GM12873 (cell line): ENCODE data around the gene HPGDS.

Experiments
- CTCF ChIP-seq: IDR thresholded peaks from 2 replicates; pipeline ENCODE4 v1.5.1; 2012; ENCODE audit warnings: low read depth, mild to moderate bottlenecking, moderate library complexity, low read length, control low read depth; ENCODE audit not compliant: insufficient read depth; ENCODE audit errors: missing control alignments

HPGDS gene

DNA sequence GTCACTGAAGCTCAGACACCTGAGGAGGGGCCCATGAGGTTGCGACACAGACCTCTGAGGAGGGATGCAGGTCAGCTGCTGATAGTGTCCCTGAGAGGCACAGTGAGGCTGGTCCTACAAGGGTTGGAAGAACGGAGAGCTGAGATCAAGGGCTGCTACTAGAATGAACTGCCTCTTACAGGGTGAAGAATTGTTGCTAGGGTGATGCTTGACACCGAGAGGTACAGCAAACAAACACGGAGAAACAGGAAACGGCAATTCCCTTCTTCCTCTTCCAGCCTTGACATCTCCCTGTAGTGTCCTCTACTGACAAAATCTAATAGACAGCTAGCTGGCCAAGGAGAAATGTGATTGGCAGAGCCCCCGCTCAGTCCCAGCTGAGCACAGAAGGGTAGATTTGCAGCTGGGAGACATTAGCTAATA is 11.8 kb upstream of the HPGDS start:
- no peak for TF ChIP-seq CTCF

GRCh38 chr4:94352996-94353395 is 10.4 kb upstream of the HPGDS start:
- TF ChIP-seq CTCF = no peak

GRCh38 chr4:94352163-94352562 is 9.5 kb upstream of the HPGDS start:
- TF ChIP-seq CTCF = no peak

DNA sequence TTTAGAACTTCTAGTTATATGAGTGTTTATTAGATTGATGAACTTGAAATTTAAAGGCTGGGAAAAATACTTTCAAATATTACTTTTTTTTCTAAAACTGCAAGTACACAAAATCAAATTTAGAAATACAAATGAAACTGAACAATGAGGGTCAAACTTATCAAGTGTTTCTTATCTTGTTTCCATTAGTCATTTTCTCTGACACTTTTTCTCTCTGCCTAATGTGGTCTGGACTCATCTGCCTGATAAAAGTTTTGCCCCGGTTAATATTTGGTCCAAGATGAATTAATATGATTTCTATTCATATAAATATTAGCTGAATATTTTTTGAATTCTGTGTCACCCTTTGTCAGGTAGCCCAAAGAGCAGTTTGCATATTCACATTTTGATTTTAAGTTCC is 8.7 kb upstream of the HPGDS start:
- no peak for TF ChIP-seq CTCF

DNA sequence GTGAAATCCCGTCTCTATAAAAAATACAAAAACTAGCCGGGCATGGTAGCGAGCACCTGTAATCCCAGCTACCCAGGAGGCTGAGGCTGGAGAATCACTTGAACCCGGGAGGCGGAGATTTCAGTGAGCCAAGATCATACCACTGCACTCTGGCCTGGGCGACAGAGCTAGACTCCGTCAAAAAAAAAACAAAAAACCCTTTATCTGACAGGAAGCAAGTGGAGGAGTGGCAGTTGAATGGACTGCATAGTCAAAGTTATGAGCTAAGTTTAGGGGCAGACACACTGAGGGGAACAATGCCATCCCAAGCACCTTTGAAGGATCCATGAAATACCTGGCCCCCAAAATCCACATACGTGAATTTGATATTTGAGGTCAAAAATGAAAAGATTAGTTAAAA is 7.5 kb upstream of the HPGDS start:
- no peak for TF ChIP-seq CTCF

DNA sequence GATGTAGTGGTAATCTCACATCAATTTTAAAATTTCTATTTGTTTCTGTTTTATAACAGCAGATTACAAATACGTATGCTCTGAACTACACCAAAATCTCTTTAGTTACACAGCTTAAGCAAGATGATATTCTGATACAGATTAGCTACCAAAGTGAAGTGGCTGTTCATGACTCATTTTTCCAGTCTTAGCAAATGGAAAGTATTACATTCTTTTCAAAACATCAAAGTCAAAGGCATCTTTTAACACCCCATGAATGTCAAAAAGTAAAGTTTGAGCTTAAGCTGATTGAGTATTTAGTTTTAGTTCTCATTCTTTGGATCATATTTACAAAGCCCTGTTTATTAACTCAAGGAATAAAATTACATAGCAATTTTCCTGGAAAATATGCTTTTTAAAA is 6.6 kb upstream of the HPGDS start:
- TF ChIP-seq CTCF = no peak

GRCh38 chr4:94348666-94349065 is 6.0 kb upstream of the HPGDS start:
- TF ChIP-seq CTCF = no peak
